Fibroblast of mammary gland (primary cell): Measurements from ENCODE around the gene ANKMY2.

Experiments
- DNase-seq: peaks from one replicate; pipeline ENCODE4 v3.0.0-alpha.2; 2010; ENCODE audit warnings: low read depth
- H3K4me3 ChIP-seq: 2 replicates; pipeline ENCODE4 v1.5.1; 2011; ENCODE audit warnings: low read depth, mild to moderate bottlenecking, low read length, moderate library complexity; ENCODE audit not compliant: control insufficient read depth
- TF ChIP-seq, protein P1 (sequence below): conservative IDR thresholded peaks from 2 replicates; pipeline ENCODE4 v1.5.1; 2011; ENCODE audit warnings: low read depth, low read length, inconsistent platforms; ENCODE audit not compliant: control insufficient read depth, insufficient read depth

Gene ANKMY2

DNA sequence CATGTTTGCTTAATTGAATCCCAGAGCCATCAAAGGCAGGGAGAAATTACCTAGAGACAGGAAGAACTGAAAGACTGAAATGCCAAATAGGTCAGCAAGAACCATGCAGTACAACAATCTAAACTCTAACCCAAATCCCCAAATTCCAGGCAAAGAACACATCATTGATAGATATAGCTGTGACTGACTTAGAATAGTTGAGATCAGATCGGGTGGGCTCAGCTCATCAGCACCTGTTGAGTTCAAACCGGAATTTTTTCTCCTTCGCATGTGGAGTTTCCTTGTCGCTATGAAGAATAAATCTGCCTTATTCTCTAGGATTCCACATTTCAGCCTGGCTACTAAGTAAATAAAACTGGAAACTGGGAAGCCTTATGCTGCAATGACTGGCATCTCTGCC lies 1.4 kb downstream of the ANKMY2 start:
- TF ChIP-seq, protein P1, sequence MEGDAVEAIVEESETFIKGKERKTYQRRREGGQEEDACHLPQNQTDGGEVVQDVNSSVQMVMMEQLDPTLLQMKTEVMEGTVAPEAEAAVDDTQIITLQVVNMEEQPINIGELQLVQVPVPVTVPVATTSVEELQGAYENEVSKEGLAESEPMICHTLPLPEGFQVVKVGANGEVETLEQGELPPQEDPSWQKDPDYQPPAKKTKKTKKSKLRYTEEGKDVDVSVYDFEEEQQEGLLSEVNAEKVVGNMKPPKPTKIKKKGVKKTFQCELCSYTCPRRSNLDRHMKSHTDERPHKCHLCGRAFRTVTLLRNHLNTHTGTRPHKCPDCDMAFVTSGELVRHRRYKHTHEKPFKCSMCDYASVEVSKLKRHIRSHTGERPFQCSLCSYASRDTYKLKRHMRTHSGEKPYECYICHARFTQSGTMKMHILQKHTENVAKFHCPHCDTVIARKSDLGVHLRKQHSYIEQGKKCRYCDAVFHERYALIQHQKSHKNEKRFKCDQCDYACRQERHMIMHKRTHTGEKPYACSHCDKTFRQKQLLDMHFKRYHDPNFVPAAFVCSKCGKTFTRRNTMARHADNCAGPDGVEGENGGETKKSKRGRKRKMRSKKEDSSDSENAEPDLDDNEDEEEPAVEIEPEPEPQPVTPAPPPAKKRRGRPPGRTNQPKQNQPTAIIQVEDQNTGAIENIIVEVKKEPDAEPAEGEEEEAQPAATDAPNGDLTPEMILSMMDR = no peak
- no peak for DNase-seq
- peak overlapping the region; percentile 58 for H3K4me3 ChIP-seq

DNA sequence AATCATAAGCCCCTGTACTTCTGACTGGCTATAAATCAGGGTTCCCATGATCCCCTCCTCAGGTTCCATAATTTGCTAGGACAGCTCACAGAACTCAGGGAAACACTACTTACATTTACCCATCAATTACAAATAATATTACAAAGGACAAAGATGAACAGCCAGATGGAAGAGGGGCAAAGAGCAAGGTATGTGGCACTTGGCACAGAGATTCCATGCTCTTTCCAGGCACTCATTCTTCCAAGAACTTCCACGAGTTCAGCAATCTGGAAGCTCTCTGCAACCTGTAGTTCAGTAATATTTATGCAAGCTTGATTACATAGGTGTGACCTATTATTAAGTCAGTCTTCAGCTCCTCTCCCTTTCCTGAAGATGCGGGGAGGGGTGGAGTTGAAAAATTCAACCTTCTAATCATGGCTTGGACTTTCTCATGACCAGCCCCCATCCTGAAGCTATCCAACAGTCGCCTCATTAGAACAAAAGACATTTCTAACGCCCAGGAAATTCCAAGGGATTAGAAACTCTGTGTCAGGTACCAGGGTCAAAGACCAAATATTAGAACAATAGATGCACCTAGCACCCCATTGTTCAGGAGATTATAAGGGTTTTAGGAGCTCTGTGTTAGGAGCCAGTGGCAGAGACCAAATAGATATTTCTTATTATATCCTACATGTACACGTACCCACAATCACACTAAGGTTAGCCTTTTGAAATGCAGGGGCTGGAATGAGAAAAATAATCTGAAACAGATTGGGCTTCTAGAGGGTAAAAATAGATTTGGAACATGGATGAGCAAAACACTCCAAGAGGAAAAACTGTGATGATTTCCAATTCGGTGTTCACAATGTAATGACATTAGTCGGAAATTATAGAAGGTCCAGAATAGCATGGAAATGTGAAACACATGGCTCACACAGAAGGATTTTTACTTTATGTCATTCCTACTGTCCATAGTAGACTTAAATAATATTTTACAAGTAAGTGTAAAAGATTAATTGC lies 7.0 kb downstream of the ANKMY2 start:
- DNase-seq = no peak
- no peak overlapping the region for H3K4me3 ChIP-seq
- TF ChIP-seq, protein P1 = no peak

DNA sequence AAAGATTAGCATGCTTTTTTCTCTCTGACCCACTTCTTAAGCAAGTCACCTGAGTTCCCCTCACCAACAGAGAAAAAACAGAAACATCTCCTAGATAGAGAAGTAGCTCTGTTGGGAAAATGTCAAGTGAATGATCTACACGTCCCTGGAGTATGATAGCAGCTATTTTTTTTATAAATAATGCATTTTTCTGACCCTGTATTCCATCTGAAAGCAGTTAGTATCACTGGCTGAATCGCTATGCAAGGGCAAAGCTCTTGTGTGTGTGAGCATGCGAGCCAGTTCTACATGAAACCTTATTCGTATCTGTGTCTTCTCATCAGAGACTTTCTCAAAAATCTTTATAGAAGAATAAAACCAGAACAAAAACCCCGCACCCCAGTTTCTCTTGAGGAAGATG lies 8.2 kb downstream of the ANKMY2 start:
- DNase-seq = peak; percentile 56
- TF ChIP-seq, protein P1 = no peak
- no peak overlapping the region for H3K4me3 ChIP-seq

DNA sequence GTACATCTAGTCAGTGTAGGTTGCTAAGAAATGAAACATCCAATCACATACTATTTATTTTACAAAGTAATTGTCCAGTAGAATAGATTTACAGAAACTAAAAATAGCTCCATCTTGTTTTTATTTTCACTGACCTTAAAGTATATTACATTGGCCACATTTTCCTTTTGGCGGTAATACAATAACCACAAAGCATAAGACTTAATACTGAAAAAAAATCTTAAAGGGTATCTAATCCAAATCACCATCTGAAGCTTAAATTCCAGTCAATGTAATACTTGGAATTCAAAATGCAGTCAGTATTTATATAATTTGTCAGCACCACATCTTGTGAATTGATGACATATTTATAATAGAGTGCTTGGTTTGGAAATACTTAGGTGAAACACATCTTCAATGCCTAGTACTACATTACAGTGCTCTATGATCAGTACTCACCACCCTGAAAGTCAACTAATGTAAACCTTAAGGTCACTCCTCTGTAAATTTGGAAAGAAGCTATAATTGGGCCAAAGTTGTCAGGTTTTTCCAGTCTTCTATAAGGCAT lies 8.9 kb downstream of the ANKMY2 start:
- TF ChIP-seq, protein P1 = no peak
- peak; percentile 81 for DNase-seq
- no peak overlapping the region for H3K4me3 ChIP-seq

DNA sequence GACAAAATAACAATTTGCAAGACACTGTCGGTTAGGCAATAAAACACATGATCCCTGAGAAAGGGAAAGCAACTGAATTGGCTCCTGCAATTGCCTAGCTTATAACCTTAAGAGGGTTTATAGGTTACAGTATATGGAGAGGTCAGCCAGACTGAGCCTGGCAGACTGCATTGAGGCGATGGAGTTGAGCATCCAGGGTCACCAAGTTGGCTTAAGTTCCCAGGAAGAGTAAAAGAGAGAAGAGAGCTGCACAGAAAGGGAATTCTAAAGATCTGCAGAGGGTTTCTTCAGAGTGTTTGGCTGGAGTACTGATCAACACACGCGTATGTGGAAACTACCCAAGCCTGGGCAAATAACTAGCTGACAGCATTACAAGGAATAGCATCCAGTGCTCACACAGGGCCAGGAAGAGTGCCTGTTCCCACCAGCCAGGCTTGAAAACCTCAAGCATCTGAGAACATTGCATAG lies 11.2 kb downstream of the ANKMY2 start:
- TF ChIP-seq, protein P1 = no peak
- peak; percentile 66 for DNase-seq
- no peak overlapping the region for H3K4me3 ChIP-seq

DNA sequence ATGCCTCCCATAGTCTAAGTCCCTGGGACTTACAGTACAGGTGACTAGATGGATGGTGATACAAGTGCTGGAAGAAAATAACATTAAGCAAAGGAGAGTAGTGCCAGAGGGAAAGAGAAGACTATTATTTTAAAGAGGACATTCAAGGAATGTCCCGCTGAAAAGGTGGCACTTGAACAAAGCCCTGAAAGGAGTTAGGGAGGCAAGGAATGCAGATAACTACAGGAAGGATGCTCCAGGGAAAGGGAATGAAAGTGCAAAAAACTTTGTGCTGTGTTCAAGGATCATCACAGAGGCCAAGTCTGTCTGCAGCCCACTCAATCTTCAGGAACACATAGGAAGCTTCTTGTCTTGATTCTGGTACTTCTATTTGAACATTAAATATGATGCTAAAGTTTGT lies 14.9 kb downstream of the ANKMY2 start:
- TF ChIP-seq, protein P1 = no peak
- H3K4me3 ChIP-seq = no peak overlapping the region
- no peak for DNase-seq
